ENCODE measurements around the gene PPM1L.
"Not testable (repeated sequence)": the region's sequence is repeated elsewhere in the genome, so short reads cannot be mapped to it uniquely, and the experiment has no call there.

The PPM1L gene

DNA sequence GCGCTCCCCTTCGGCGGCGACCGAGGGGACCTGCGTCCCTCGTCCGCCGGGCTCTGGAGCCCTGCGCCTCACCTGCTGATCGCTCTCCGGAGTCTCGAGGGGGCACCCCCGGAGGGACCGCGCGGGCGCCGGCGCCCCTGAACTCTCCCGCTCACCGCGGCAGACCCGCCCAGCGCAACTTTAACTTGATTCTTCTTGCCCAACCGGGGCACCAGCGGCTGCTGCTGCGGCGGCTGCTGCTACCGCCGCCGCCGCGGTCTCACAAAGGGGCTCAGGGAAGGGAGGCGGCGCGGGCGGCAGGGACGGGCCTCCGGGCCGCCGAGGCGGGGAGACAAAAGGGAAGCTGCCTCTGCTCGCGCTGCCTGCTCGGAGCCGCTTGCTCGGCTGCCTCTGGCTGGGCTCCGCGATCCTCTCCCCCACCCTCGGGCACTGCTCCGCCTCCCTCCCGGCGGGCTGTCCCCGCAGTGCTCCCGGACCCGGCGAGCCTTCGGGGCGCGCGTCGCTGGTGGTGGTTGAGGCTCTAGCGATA is at the start of gene PPM1L:
PPM1L (plus strand) TSS at position 456 of the 529 bp plus-strand sequence.
- peak; percentile 33 to 95 for DNase-seq

DNA sequence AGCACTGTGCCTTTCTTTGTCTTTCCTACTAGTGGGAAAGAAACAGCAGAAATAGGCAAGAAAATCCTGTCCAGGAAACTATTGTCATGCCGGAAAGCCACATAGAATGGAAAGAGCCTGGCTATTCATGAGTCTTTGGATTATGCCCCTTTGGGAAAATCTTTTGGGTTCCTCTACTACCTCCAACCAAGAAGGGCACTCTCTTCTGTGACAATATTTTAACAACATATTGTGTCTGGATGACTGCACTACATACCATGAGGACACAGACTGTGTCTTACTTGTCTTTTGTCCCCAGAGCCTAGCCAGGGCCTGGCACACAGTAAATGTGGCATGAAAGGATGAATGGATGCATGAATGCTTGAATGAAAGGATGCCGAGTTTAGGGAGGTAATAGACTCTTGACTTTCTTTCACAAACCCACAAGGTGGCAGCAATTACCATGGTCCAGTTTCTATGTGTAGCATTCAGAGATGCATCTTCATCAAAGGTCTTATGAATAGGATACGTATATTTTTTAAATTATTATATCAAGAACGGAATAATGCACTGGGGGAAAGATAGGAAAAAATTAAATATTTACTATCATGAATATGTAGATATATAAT is 48.7 kb upstream of the PPM1L start:
- DNase-seq, result no peak

DNA sequence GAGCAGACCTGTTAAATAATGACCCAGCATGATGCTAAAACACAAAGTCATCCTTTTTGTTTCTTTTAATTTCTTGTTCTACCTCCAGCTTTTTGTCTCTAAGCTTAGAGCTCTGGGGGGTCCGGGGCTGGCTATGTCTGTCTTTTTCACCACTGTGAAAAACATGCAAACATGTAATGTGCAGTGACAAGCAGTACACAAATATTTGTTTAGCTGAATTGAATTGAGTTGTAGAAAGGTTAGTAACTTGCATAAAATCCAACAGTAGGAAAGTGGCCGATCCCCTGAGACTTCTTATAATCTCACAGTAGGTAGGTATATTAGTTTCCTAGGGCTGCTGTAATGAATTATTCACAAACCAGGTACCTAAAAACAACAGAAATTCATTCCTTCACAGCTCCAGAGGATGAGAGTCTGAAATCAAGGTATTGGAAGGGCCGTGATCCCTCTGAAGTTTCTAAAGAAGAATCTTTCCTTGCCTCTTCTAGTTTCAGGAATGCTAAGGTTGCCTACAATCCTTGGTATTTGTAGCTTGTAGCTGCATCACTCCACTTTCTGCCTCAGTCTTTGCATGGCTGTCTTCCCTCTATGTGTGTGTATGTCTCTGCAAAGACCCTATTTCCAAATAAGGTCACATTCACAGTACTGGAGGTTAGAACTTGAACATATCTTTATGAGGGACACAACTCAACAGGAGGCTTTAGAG is 46.4 kb upstream of the PPM1L start:
- DNase-seq, result no peak

DNA sequence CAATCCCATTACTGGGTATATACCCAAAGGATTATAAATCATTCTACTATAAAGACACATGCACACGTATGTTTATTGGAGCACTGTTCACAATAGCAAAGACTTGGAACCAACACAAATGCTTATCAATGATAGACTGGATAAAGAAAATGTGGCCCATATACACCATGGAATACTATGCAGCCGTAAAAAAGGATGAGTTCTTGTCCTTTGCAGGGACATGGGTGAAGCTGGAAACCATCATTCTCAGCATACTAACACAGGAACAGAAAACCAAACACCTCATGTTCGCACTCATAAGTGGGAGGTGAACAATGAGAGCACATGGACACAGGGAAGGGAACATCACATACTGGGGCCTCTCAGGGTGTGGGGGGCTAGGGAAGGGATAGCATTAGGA is 42.9 kb upstream of the PPM1L start:
- DNase-seq, result not testable (repeated sequence)

GRCh38 chr3:160719710-160720109 is 36.3 kb upstream of the PPM1L start:
- no peak for DNase-seq

- DNase-seq, result no peak
These were observed 35.8 kb upstream of the PPM1L start for GRCh38 chr3:160720123-160720746.

GRCh38 chr3:160722331-160722730 is 33.7 kb upstream of the PPM1L start:
- no peak for DNase-seq

- no peak for DNase-seq
These were observed 30.7 kb upstream of the PPM1L start for GRCh38 chr3:160725338-160725737.

- no peak for DNase-seq
These were observed 20.2 kb upstream of the PPM1L start for GRCh38 chr3:160735826-160736225.

DNA sequence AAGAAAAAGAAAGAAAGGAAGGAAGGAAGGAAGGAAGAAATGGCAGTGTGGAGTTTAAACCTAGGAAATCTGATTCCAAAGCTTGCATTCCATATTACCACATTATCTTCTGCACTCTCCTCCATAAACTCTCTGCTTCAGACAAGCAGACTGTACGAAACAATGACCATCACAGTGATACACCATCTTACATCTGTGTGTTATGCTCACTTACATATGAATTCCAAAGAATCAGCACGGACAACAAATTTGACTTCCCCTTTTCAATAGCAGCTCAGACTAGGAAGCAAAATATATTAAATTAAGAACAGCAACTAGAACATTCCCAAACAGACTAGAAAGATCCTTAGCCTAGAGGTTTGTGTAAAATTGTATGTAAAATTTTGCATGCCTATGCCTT is 18.0 kb upstream of the PPM1L start:
- no peak for DNase-seq

DNA sequence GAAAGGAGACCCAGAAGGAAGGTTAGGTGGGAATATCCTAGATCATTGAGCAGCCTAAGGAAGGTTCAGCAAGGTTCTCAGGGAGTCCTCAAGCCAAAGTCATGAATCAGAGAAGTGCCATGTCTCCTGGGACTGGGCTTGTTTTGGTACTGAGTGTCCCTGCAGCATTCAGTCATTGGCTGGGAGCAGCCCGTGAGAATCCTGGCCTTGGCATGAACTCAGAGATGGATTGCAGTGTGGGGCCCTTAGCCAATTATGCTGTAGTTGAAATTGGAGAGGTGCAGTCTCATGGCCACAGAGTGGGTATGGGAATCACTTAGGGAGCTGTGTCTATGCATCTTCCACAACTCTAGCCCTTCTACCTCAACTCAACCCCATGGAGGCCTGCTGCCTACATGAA is 17.0 kb upstream of the PPM1L start:
- no peak for DNase-seq

GRCh38 chr3:160746976-160747375 is 9.1 kb upstream of the PPM1L start:
- DNase-seq, result no peak

DNA sequence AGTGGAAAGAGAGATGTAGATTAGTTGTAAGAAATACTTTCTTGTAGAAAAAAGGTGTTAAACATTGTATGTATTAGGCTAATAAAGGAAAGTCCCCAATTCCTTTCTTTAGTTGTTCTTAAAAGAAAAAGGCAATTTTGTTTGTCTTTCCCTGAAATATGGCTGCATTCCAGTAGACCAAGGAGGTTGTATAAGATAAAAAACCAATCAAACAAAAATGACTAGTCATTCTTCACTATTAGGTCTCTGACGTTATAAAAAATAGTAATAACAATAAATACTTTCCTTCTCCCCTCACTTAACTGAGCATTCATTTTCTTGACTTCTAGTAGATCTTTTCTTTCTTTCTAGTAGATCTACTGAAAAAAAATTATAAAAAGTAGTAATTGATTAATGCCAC is 8.6 kb upstream of the PPM1L start:
- no peak for DNase-seq

GRCh38 chr3:160748231-160748630 is 7.8 kb upstream of the PPM1L start:
- no peak for DNase-seq

DNA sequence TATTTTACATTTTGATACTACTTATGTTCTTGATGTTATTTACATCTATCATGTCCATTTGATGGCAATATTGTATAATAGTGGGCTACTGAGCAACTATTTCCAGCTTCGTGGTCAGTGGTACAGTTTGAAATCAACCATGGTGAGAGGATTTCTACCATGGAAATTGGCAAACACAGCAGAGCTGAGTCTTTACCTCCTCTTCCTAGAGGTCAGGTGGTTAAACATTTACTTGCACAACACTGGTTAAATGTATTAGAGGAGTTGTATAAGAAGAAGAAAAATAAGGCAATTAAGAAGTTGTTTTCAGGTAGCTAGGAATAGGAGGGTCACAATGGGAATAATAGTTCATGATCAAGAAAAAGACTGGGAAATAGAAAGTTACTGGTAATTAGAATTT is 7.2 kb upstream of the PPM1L start:
- no peak for DNase-seq

DNA sequence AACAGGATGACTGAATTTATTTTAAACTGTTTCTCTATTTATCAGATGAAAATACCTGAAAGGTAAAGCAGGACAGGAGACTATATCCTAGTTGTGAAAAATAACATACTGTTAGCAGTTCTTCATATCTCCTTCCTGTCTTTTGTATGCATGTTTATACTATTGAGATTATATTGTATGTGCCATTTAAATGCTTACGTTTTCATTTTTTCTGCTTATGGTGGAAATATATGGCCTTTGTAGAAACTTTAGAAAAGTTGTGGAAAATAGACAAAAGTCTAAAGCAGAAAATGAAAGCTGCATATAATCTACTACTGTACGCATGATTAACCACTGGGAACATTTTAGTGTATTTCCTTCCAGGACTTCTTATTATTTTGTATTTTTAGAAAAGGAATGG is 2.1 kb upstream of the PPM1L start:
- DNase-seq, result no peak

DNA sequence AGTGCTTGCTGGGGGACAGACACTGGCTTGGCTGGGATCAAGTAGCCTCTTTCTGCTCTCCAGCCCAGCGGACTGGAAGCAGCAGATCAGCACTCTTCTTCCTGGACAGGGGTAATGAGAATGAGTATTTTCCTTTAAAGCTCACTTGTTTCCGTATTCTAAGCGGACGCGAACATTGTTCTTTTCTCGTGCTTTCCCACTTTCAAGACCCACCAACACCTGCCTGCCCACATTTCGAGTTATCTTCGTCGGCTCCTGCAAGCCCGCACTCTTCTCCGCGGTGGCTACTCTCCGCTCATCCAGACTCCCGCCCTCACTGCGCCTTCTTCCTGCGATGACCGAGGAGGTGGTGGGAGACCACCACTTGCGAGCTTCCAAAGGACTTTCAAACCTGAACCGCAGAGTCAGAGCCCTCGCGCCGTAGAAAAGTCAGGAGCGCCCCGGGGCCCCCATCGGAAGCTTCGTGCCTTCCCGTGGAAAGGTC is 1.6 kb upstream of the PPM1L start:
- no peak for DNase-seq

- peak; percentile 66 to 95 for DNase-seq
These were observed 930 bp upstream of the PPM1L start for GRCh38 chr3:160754855-160755747.

DNA sequence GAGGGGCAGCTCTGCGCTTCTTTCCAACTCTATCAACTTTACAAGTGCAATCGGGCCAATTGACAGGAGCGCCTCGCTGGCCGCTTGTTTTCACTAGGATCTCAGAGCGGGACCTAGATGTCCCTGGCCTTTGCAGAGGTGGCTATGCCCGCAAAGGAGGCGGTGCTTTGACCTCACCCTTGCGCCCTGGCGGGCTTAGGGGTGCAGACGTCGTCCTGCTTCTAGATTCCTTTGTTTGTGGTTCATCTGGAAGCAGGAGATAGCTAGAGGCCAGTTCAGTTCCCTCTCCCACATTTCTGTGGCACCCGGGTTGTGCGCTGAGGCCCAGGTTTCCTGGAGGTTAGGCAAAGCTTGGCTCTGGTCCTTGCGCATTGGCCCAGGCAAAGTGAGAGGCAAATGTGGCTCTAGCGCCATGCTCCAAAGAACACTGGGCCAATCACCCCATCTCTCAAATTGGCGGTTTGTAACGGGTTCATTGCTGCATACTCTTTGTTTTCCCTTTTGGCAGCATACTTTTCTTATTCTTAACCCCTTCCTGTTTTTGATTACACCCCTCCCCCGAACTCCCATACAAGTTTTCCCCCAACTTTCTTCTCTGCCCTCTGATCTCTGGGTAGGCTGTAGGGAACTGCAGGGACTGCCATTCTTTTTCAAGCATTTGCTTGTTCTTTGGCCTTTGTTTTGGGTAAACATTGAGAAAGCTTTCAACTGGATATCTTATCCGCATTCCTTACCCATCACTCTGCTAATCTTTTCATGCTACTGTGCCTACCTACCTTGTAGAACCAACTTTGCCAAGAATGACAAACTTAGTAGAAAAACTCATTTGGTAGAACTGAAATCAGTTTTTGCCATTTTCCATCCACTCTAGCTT is 1.4 kb downstream of the PPM1L start:
- no peak for DNase-seq

GRCh38 chr3:160758929-160759577 is 3.0 kb downstream of the PPM1L start:
- no peak for DNase-seq

DNA sequence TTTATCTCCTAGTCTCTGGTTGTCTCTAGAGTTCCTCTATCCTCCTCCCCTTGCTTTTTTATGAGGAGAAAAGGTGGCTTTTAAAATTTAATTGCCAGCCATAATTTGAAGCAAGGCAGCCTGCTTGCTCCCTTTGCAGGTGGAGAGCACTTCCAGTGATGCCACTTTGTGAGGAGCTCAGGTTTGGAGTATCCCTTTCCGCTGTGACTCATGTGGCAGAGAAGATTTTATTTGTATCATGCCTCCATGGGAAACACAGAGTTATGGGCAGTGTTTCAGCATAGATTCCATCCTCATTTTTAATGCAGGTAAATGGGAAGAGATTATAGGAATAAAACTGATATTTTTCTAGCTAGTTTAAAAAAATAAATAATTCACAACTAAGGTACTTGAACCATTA is 7.0 kb downstream of the PPM1L start:
- DNase-seq, result no peak
